ENCODE data around the gene COL11A2. TPM values are rescaled to one million over a fixed set of nuclear protein-coding genes. Genes with fewer than 3 reads are reported as not detected.

The COL11A2 gene
- total RNA-seq, 1 donor from 2014 or later: 0.47 TPM

DNA sequence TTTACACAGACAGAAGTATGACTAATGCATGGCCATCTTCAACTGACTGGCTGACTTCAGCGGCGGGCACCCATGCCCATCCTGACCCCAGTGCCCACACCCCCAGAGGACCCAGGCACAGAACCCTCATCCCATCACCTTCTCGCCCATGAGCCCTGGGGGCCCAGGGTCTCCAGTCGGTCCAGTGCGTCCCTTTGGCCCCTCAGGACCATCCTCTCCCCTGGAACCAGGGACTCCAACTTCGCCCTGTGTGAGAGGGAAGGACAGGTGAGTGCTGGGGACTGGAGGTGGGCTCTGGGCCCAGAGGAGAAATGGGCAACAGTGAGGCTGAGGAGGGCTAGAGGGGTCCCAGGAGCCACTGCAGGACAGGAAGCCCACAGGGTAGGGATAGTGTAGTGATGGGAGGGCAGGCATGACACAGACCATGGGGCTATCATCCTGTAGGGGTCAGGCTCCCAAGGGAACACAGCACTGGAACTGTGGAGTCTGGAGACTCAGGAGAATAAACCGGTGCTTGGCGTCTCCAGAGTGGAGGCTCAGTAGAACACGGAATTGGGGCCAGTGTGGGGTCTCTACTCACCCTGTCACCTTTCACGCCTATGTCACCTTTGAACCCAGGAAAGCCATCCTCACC lies 16.7 kb downstream of the COL11A2 start:
- ATAC-seq (ENCODE audit: low read depth) (no peak), DNase-seq (no peak)
- intact Hi-C loops (cut with micrococcal nuclease): no loop called here
- CTCF ChIA-PET: no interaction called here
- Mint-ChIP-seq H3K36me3 (ENCODE audit: low read depth) (no peaks in the 10 kb centered on the region), H3K27ac (no peak overlapping the region), H3K4me1 (peaks cover 4% of the 10 kb centered on the region), H3K27me3 (peaks cover 11% of the 10 kb centered on the region), H3K4me3 (no peak overlapping the region), H3K9me3 (no peaks in the 10 kb centered on the region)
- POLR2A ChIA-PET: no interaction called here
- TF ChIP-seq, protein P1, sequence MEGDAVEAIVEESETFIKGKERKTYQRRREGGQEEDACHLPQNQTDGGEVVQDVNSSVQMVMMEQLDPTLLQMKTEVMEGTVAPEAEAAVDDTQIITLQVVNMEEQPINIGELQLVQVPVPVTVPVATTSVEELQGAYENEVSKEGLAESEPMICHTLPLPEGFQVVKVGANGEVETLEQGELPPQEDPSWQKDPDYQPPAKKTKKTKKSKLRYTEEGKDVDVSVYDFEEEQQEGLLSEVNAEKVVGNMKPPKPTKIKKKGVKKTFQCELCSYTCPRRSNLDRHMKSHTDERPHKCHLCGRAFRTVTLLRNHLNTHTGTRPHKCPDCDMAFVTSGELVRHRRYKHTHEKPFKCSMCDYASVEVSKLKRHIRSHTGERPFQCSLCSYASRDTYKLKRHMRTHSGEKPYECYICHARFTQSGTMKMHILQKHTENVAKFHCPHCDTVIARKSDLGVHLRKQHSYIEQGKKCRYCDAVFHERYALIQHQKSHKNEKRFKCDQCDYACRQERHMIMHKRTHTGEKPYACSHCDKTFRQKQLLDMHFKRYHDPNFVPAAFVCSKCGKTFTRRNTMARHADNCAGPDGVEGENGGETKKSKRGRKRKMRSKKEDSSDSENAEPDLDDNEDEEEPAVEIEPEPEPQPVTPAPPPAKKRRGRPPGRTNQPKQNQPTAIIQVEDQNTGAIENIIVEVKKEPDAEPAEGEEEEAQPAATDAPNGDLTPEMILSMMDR (IDR thresholded peaks at IDR 0.05): no peak

DNA sequence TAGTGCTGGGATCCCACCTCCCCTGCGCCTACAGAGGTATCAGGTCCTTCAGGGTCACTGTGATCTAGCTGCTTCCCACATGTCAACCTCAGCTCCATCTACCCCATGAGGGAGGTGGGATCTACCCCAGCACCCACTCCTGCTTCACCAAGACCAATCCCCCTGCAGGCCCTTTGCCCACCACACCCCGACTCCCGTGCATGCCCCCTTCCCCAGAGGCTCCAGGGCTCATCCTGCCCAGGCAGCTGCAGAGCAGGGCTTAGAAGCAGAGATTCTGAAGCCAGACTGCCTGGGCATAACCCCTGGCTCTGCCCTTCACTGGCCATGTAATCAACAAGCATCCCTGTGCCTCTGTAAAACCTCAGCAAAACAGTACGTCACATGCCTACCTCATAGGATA lies 17.5 kb downstream of the COL11A2 start:
- H3K4me1 Mint-ChIP-seq: peaks cover 11% of the 10 kb centered on the region

DNA sequence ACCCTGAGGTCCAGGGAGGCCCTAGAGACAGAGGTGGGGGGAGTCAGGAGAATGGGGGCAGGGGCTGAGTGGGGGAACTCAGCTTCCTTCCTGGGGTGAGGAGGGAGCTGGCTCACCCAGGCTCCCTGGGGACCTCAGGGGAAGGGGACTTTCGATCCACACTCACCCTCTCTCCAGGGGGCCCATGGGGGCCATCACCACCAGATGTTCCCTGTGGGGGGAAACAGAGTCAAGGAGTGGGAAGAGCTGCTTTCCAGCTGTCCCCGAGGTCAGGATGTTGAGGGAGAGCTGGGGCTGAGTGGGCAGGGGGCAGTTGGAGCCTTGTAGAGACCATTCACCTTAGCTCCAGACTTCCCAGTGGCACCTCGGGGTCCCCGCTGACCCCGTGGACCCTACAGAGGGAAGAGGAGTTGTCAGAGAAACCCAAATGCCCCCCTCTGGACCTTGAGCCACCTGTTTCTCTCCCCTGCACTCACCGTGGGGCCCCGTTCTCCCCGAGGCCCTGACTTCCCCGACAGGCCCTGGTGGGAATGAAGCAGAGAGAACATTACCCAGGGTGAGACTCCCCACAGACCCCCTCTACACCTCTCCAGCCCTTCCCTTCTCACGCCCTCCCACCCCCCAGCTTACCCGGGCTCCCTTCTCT lies 18.6 kb downstream of the COL11A2 start:
- ChIA-PET POLR2A (interaction anchor here (1.6 kb wide), 1 partner anchor 35 kb away, joined by 3 read pairs; the partner anchor contains the start of gene RING1), CTCF (interaction anchor here (0.7 to 1.3 kb wide), 5 partner anchors 23 to 1646 kb away, joined by 3 to 4 read pairs (median 3); no protein-coding TSS in a partner anchor)
- Mint-ChIP-seq H3K4me1 (peaks cover 16% of the 10 kb centered on the region), H3K9me3 (no peaks in the 10 kb centered on the region), H3K4me3 (no peak overlapping the region), H3K27me3 (peaks cover 11% of the 10 kb centered on the region), H3K27ac (no peak overlapping the region), H3K36me3 (ENCODE audit: low read depth) (no peaks in the 10 kb centered on the region)
- no peak for ATAC-seq (ENCODE audit: low read depth)
- TF ChIP-seq, protein P1 (IDR thresholded peaks at IDR 0.05): no peak
- intact Hi-C loops (cut with micrococcal nuclease): no loop called here
- DNase-seq: no peak

More for the DNA sequence above, 17.5 kb downstream of the COL11A2 start:
- ATAC-seq (ENCODE audit: low read depth) (no peak), DNase-seq (no peak)
- peaks cover 11% of the 10 kb centered on the region for H3K27me3 Mint-ChIP-seq
- H3K9me3 Mint-ChIP-seq: no peaks in the 10 kb centered on the region
- no peak overlapping the region for H3K27ac Mint-ChIP-seq
- ChIA-PET CTCF (no interaction called here), POLR2A (interaction anchor here (0.6 to 1.6 kb wide), 2 partner anchors 34 to 996 kb away, joined by 3 to 4 read pairs; partner anchors contain the start of gene RING1)
- intact Hi-C loops (cut with micrococcal nuclease): no loop called here
- no peaks in the 10 kb centered on the region for H3K36me3 Mint-ChIP-seq (ENCODE audit: low read depth)
- H3K4me3 Mint-ChIP-seq: no peak overlapping the region
- TF ChIP-seq, protein P1 (IDR thresholded peaks at IDR 0.05): no peak

DNA sequence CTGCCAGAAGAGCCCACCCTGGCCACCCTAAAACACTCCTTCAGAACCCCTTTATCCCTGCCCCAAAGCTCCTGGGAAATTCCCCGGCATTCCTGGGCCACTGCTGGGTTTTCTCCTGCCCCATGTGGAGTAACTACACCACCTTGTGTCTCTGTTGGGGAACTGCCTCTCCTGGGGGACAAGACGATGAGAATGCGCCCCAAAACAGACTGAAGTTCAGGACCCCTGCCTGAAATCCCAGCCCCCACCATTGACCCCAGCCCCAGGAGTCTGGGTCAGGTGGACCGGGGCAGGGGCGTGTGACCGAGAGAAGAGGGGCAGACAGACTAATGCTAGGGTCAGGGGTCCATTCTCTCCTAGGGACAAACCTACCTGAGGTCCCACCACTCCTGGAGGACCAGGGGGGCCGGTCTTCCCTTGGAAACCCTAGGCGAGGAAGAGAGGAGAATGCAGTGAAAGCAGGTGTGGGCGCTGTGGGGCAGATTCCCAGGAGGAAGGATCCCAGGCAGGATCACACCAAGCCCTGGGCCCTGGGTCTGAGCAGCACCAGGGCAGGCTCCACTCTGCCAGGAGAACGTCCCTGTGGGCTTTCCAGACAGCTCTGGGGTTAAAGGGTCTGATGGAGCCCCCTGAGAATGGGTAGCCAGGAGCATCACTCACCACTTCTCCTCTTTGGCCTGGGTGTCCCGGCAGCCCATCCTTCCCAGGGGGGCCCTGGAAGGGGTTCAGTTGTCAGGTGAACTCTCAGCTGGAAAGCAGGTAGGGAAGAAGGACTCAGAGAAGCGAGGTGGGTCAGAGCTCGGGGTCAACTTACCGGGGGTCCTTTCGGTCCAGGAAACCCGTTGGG lies 19.4 kb downstream of the COL11A2 start:
- TF ChIP-seq, protein P1 (IDR thresholded peaks at IDR 0.05): no peak
- ATAC-seq (ENCODE audit: low read depth) (peak; percentile 41), DNase-seq (no peak)
- no peak overlapping the region for H3K4me3 Mint-ChIP-seq
- intact Hi-C loops (cut with micrococcal nuclease): loop anchor here (1.0 kb wide), 1 partner anchor 173 kb away; no protein-coding TSS in a partner anchor
- POLR2A ChIA-PET: interaction anchor here (1.6 kb wide), 1 partner anchor 36 kb away, joined by 3 read pairs; the partner anchor contains the start of gene RING1
- H3K36me3 Mint-ChIP-seq (ENCODE audit: low read depth): no peaks in the 10 kb centered on the region
- peaks cover 11% of the 10 kb centered on the region for H3K27me3 Mint-ChIP-seq
- peaks cover 16% of the 10 kb centered on the region for H3K4me1 Mint-ChIP-seq
- no peaks in the 10 kb centered on the region for H3K9me3 Mint-ChIP-seq
- H3K27ac Mint-ChIP-seq: no peak overlapping the region
- CTCF ChIA-PET: interaction anchor here (0.7 to 1.8 kb wide), 11 partner anchors 16 to 1647 kb away, joined by 3 to 7 read pairs (median 4); no protein-coding TSS in a partner anchor
